Embryonic facial prominence (tissue), 1 donor: ENCODE data around the gene FIG4.
"Not testable (repeated sequence)": the region's sequence is repeated elsewhere in the genome, so short reads cannot be mapped to it uniquely, and the experiment has no call there.

ENCODE experiments used
- DNase-seq: peaks from one replicate; pipeline ENCODE4 v3.0.0-alpha.2; 2016; ENCODE audit errors: extremely low spot score

The FIG4 gene

DNA sequence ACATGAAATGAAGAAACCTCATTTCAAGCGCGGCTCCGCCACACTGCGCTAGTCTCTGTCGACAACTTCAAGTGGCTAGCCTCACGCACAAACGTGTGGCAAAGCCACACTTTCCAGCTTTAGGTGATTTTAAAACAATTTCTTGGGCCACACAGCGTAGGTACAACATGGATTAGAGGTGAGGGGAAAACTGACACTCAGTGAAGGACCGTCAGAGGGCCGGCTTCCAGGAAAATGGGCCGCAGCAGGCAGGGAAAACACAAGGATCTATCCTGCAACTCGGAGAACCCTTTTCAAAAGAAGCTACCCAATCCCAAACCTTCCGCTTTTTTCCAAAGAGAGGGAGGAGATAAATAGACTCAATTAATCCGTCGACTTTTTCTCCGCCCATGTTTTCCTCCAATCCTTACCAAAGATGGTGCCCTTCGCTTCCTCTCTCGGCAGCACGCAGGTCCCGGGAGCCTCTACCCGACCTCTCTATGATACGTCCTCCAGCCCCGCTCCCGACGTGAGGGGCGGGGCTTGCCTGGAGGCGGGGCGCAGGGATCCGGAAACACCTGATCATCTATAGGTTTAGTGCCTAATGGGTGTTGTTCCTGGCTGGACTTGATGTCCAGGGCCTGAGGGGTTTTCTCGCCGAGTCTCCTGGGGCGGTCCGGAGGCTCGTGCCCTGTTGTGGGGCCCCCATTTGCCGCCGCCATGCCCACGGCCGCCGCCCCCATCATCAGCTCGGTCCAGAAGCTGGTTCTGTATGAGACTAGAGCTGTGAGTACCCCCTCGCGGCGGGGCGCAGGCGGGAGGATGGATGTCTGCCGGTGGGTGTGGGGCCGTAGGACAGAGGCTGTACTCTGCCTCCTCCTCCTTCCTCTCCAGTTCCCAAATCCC is at the start of gene FIG4, which contains the start of gene AK9:
Gene FIG4 (plus strand): TSS at position 560 of the 885 bp plus-strand sequence. CDS start 140 bp downstream, at position 700.
Gene AK9 (minus strand): TSS at position 466 of the 885 bp plus-strand sequence. CDS start 15,457 bp downstream, outside the sequence.
- DNase-seq: peak; percentile 90

DNA sequence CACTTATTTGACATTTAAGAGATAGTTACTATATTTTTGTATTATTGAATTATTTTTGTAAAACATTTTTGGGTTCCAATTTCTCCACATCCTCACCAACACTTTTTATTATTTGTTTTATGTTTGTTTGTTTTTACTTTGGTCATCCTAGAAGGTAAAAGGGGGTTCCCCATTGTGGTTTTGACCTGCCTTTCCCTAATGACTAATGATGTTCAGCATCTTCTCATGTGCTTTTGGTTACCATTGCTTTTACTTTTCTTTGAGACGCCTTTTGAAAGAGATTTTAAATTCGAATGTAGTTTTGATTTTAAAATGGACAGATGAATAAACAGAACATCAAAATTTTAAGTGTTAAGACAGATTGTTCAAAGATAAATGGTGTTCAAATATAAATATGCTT is 47.0 kb upstream of the FIG4 start:
- DNase-seq: no peak

GRCh38 chr6:109653264-109653663 is 37.8 kb upstream of the FIG4 start:
- DNase-seq: no peak

DNA sequence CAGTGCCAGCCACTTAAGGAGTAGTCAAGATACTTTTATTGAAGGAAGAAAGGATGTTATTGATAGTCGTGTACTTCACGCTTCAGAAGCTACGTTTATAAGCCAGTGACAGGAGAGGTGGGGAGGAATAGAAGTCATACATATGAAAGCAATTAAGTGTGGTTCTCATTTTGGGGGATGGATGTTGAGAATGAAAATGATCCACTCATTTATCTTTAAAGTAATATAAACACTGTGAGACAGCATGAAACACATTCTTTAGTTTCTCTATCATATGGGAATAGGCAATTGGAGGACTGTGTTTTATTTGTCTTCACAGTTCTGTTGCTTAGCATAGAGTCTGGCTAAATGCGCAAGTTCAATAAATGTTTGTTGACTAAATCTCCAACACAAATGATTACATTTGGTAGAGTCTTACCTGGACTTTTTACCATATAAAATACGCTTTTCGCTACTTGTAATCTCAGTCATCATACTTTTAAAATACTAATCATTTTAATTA is 35.3 kb upstream of the FIG4 start:
- no peak for DNase-seq

DNA sequence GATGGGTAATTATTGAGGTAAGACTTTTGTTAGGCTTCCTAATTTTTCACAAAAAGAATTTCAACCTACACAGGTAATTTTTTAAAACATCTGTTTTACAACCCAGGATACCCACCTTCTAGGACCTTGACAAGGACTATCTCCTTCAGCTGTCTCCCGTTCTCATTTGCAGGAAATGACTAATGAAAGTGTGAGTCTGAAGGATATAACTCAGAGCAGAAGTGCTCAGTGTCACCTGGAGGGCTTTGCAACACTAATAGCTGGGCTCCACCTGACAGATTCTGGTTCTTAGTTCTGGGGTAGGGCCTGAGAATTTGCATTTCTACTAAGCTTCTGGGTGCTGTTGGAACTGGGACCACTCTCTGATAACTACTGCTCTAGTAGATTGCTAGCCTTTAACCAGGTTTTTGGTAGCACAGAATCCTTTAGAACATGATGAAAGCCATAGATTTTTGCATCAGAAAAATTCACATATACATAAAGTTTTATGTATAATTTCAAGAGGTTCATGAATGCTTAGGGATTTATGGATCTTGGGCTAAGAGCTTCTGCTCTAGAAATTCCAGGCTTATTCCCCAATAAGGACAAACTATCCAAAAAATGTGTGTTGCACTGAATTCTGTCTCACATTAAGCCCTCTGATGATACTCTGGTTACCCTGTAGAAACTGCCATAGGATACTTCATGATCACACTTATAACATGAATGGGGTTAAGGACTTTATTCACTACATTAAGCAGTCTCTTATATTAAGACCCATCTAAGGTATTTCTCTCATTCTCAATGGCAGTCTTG is 30.4 kb upstream of the FIG4 start:
- no peak for DNase-seq

GRCh38 chr6:109662192-109662591 is 28.9 kb upstream of the FIG4 start:
- no peak for DNase-seq

DNA sequence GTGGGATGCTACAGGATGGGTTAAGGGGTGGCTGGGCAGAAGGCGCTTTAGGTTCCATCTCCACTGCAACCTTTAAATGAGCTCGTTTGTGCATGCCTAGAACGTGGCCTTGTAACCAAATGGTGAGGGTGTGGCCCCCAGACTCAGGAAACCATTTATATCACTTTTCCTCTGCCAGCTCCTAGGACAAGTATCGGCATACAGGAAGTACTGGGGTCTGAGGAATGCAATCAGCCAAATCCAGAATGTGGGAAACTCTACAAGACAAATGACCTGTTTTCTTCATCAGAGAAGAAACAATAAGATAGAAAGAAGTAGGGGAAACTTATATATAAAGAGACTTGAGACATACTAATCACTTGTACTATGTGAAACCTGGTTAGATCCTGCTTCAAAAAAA is 21.3 kb upstream of the FIG4 start:
- DNase-seq: no peak

- no peak for DNase-seq
Measured at GRCh38 chr6:109671733-109672132, 19.4 kb upstream of the FIG4 start.

DNA sequence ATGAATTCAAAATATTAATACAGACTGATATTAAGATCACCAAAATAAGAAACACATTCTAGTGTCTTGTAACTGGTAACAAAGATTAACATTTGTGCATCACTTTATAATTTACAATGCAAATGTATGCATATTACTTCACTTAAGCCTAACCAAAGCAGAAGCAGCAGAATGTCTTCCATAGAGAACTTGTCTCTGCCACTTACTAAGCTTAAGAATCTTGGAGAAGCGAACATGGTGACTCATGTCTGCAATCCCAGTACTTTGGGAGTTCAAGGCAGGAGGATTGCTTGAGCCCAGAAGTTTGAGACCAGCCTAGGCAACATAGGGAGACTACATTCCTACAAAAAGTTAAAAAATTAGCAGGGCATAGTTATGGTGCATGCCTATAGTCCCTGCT is 18.9 kb upstream of the FIG4 start:
- DNase-seq: no peak

GRCh38 chr6:109672839-109673238 is 18.3 kb upstream of the FIG4 start:
- no peak for DNase-seq

DNA sequence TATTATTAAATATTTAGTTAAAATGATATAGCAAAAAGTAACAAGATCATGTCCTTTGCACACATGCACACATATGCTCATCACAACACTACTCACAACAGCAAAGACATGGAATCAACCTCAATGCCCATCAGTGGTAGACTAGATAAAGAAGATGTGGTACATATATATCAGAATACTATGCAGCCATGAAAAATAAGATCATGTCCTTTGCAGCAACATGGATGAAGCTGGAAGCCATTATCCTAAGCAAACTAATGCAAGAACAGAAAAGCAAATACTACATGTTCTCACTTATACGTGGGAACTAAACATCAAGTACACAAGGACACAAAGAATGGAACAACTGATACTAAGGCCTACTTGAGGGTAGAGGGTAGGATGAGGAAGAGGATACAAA is 14.4 kb upstream of the FIG4 start:
- no peak for DNase-seq

- no peak for DNase-seq
Measured at GRCh38 chr6:109678240-109678639, 12.9 kb upstream of the FIG4 start.

GRCh38 chr6:109678661-109679505 is 12.2 kb upstream of the FIG4 start:
- not testable (repeated sequence) for DNase-seq

GRCh38 chr6:109686566-109687265 is 4.4 kb upstream of the FIG4 start:
- DNase-seq: no peak

- DNase-seq: no peak
Measured at GRCh38 chr6:109687271-109687761, 3.8 kb upstream of the FIG4 start.

DNA sequence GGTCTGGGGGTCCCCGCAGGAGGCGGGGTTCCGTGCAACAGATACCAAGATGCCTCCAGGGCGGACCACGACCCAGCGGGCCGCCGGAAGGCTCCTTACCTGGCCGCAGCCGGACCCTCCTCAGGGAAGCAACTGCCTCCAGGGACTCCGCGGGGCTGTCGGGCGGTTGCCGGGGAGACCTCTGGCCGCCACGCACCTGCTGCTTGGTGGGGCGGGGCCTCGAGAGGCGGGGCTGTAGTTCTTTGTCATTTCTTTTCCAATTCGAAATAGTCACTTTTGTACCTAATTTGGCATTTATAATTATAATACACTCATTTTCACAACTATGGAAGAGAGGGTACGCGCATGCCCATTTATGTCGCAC is 741 bp upstream of the FIG4 start:
- no peak for DNase-seq

GRCh38 chr6:109693111-109693510 is 2.0 kb downstream of the FIG4 start:
- DNase-seq: no peak

DNA sequence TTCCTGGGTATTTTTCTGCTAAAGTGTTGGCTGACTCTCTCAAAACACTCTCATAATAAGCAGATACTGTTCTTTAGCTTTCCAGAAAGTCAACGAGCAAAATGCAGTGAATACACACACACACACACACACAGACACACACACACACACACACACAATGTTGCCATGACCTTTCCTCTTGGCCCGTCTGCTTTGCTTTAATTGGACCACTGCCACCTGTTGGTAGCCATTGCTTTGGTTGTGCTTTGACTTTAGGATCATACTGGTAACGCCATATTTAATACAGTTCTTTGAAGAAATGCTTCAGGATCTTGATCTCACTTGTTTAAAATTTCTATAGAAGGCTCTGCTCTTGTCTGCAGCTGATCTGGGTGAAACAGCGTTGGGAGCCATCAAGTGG is 4.4 kb downstream of the FIG4 start:
- no peak for DNase-seq

DNA sequence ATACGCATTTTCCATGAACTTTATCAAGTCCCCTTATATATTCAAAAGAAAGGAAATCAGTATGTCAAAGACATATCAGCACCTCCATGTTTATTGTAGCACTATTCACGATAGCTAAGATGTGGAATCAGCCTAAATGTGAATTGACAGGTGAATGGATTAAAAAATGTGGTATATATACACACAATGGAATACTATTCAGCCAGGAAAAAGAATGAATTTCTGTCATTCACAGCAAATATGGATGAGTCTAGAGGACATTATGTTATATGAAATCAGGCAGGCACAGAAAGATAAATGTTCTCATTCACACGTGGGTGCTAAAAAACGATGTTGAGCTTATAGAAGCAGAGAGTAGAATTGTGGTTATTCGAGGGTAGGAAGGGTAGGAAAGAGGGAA is 5.3 kb downstream of the FIG4 start:
- no peak for DNase-seq

DNA sequence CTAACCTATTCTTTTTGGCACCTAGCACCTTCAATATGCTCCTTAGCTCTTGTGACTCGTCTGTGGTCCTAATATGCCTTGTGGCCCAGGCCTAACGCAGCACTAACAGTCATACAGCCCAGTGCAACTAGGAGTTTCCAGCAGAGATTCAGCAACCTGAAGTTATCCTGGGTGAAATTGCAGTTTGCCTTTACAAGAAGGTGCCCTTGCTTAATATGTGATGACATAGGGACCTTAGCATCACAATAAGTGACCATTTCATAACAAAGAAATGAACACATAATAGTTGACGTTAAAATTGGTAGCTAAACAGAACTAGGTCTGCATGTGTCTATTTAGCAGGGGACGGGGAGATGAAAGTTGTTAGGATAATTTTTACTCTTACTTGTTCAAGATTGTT is 10.1 kb downstream of the FIG4 start:
- no peak for DNase-seq

DNA sequence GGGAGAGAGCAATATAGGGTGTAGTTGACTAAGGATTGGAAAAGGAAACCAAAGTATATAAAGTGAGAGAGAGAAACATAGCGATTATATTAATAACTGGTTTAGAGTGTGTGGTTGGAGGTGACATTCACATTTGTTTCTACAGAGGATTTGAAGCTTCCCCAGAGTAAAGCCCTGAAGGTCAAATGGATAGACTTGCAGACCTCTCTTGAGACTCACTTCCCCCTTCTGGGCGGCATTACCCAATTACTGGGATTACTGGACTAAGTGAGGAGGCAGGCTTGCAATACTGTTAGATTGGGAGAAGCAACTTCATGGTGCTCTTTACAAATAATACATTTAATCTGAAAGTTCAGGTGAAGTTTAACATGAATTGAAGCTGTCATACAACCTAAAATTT is 10.7 kb downstream of the FIG4 start:
- DNase-seq: no peak
